ENCODE measurements around the gene NUTF2.

DNA sequence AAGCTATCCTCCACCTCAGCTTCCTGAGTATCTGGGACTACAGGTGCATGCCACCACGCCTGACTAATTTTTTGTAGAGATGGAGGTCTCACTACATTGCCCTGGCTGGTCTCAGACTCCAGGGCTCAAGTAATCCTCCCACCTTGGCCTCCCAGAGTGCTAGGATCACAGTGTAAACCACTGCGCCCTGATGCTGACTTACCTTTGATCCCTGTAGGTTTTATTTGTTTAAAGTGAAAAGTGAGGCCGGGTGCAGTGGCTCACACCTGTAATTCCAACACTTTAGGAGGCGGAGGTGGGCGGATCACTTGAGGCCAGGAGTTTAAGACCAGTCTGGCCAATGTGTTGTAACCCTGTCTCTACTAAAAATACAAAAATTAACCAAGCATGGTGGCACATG lies 55.0 kb downstream of the NUTF2 start:
- TF ChIP-seq, protein P1, sequence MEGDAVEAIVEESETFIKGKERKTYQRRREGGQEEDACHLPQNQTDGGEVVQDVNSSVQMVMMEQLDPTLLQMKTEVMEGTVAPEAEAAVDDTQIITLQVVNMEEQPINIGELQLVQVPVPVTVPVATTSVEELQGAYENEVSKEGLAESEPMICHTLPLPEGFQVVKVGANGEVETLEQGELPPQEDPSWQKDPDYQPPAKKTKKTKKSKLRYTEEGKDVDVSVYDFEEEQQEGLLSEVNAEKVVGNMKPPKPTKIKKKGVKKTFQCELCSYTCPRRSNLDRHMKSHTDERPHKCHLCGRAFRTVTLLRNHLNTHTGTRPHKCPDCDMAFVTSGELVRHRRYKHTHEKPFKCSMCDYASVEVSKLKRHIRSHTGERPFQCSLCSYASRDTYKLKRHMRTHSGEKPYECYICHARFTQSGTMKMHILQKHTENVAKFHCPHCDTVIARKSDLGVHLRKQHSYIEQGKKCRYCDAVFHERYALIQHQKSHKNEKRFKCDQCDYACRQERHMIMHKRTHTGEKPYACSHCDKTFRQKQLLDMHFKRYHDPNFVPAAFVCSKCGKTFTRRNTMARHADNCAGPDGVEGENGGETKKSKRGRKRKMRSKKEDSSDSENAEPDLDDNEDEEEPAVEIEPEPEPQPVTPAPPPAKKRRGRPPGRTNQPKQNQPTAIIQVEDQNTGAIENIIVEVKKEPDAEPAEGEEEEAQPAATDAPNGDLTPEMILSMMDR (IDR thresholded peaks at IDR 0.05 in 4 of 5, conservative IDR thresholded peaks at IDR 0.05 in 1 of 5), result no peak
- no peak for TF ChIP-seq POLR2A (IDR thresholded peaks at IDR 0.05)
